HG02610 (cell line): ENCODE measurements around the gene PDE9A.

Experiments used
- ATAC-seq: cut with Tn5 transposase; IDR thresholded peaks from one replicate; pipeline ENCODE4 v1.9.1; 2021; ENCODE audit warnings: mild to moderate bottlenecking, moderate library complexity; ENCODE audit not compliant: unreplicated experiment

Gene PDE9A

DNA sequence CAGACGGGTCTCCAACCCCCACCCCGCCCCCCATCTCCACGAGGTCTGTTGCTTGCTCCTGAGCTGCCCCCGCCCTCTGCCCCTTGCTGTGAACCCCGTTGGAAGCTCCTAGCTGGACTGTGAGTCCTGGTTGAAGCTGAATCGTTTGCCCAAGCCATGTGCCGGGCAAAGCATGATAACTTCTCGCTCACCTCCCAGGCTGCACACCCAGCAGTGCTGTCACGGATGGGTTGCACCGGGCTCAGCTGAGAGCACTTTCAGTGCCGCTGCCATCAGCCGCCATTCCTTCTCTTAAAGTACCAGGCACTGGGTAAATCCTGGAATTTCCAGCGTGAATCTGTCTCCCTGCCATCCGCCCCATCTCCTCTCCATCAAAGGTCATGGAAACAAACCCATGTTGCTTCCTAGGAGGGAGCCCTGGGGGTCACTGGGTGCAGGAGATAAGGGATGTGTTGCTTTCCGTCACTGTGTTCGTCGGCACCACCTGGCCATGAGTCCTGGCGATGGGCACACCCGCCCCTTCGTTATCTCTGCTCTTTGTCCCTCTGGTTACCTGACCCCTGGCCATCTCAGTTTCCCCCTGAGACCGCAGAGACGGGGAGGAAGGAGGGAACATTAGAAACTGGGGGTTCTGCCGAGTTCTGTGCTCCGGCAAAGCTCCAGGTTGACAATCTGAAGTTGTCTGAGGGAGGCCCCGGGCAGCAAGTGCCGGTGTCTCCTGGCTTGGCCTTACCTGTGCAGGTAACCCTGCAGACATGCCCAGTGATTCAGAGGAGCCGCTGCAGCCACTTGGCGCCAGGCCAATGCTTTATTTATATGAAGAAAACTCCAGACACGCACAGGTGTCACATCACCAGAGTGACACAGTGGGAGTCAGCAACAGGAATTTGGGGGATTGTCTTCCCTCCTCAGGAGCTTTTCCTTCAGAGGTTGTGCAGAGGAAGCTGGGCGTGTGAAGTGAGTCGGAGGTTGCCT lies 2.7 kb downstream of the PDE9A start:
- ATAC-seq: no peak

DNA sequence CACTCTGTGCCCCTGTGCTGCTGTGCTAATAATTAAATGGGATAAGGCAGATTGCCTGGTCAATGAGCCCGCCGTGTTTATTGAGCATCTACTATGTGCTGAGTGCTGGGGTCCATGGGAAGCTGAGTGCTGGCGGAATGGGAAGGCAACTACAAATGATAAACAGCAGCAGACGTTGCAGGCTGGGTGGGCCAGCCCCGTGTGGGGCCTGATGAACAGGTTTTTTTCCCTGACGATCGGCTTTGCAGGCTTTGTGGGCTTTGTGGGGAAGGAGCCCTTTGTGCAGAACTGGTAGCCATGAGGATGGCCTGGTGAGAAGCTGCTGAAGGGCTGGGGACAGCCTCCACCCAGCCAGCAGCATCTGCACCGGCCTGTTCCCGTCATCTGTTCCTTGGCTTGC lies 3.5 kb downstream of the PDE9A start:
- ATAC-seq: no peak

DNA sequence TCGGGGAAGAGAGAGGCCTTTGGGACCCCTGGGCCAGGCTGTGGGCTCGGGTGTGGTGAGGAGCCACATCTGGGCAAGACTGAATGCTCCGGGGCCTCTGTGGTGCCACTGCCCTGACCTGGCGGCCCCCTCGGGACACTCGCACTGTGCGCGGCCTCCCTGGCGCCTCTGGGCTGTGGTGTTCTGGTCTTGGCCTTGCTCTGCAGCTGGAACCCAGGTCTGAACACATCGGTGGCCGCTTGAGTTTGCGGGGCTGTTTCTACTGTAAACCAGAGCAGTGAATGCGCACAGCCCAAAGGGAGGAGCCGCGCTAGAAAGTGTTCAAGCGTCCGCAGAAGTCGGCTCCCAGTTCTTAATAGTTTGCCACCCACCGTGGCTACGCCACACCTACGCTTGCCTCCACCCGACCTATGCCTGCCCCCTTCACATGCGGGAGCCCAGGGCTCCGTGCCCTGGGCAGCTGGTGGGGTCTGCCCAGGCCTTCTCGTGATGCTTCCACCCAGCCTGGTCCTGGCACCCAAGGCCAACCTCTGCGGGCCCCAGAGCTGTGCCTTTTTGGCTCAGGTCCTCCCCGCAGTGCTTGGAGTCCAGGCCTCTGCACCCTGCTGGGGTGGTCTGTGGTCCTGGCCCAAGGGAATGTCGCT lies 4.4 kb downstream of the PDE9A start:
- ATAC-seq: no peak

DNA sequence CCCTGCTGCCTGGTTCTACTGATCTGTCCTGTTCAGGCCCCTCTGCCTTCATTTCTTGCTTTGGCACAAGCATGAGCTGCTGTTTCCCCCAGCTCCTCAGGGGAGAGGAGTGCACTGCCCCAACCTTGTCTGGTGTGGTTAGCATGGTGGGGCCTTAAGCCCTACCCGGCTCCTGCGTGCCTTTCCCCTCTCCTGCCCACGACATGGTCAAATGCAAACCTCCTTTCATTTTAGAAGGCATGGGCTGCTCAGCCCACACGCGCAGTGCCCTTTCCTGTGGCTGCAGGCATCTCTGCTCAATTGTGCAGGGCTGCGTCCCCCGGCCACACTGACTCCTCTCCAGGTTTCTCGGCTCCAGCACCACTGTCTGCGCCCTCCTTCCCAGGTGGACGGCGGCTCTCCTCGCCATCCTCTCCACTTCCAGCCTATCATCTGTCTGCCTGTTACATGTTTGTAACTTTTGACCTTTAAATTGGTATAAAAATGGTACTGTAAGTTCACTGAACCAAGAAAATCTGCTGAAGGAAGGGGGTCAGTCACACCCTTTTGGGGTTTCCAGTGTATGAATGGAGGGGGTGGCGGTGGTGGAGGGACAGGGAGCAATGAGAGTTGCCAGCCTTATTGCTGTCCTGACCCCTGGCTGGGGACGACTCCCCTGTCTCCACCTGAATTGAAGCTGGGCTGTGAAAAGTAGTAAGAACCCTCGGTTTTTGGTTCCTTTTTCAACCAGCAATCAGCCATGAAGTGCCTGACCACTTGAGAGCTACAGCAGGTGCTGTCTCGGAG lies 5.1 kb downstream of the PDE9A start:
- ATAC-seq: no peak

DNA sequence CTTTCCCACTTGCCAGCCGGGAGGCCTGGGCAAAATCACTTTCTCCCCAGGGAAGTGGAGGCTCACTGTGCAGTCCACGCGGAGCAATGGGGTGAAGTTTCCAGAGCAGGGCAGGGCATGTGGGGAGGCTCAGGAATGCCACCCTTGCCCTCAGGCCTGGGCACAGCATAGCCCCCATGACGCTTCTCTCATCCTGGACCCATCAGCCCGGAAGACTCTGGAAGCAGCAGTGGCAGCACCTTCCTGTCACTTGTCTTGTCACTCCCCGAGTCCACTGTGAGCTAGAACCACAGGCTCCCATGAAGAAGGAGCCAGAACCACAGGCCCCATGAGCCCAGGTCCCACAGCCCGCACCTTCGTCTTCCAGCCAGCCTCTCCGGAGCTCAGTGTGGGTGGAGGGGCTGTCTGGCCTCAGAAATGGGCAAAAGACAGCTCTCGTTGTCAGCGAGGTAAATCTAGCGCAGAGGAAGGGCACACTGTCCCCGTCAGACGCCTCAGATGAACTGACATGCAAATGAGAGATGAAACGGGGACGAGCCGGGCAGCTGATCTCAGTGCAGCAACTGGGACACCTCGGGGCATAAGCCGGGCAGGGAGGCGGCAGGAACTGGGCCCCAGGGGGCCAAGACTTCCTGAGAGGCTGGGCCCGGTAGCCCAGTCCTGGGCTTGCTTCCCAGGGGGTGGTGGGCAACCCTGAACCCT lies 6.1 kb downstream of the PDE9A start:
- ATAC-seq: no peak

DNA sequence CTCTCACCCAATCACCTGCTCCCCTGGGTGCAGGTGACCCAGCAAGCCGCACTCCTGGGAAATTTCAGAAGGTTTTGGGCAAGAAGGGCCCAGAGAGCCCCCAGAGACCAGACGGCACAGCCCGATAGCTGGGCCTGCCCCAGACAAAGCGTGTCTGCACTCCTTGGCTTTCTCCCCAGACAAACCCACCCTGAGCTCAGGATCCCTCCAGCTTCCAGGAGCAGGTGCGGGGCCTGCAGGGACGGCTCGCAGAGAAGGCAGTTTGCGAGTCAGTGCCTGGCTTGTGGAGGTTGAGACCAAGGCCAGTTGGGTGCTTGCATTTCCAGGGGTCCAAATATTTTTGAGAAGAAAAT lies 6.7 kb downstream of the PDE9A start:
- ATAC-seq: no peak

DNA sequence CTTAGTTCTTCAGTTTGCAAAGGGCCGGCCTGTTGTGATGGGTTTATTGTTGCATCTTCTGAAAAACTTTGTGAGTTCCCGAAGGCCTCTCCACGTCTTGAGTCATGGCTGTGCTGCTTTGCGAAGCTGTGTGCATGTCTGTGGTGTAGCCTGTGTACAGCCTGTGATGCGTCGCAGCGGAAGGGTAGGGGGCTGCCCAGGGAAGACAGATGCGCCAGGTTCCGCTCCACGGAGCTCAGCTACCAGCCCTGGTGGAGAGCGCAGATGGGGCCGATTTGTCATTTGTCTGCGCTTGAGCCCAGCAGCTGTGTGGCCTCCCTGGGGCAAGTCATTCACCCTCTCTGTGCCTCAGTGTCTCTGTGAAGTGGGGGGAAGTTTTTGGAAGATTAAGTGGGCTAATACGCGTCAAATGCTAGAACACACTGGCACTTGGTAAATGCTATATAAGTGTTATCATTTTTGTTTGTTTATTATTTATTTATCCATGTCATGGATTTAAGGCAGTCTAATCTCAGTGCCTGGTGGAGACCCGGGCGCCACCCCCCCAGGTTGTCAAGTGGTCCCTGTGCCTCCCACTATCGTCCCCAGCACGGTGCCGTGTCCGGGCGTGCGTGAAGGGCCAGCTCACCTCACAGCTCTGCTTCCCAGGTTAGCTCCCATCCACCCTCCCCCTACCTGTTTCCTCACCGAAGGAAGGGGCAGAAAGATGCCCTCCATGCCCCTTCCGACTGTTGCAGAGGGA lies 8.4 kb downstream of the PDE9A start:
- no peak for ATAC-seq

DNA sequence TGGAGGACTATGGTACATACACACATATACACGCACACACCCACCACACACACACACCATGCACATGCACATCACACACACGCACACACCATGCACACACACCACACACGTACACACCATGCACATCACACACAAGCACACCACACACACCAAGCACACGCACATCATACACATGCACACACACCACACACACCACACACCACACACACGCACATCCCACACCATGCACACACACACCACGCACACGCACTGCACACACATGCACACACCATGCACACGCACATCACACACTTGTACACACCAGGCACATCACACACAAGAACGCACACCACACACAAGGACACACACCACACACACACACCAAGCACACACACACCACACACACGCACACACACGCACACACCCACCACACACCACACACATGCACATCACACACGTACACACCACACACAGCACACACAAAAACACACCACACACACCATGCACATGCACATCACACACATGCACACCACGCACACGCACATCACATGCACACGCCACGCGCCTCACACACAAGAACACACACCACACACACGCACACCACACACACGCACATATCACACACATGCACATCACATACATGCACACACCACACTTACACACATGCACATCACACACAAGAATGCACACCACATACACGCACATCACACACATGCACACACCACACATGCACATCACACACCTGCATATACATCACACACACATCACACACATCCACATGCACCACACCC lies 9.2 kb downstream of the PDE9A start:
- no peak for ATAC-seq

DNA sequence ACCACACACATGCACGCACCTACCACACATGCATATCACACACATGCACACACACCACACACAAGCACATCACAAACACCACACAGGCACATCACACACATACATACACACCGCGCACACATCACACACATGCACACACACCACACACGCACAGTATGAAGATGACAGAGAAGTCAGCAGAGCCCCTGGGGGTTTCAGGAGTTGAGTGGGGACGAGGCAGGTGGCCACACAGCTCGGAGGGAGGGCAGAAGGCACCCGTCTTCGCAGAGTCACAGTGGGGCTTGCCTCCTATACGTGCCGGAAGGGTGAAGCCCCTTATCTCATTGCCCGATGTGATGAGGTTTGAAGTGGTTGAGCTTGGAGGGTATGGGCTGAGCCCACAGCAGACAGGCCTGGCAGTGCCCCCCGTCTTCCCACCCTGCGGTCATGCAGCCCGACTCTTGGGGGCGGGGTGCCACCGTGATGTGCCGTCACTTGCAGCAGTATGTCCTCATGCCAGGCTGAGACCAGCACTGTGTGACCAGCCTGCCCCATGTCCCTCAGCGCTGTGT lies 9.9 kb downstream of the PDE9A start:
- ATAC-seq: no peak

DNA sequence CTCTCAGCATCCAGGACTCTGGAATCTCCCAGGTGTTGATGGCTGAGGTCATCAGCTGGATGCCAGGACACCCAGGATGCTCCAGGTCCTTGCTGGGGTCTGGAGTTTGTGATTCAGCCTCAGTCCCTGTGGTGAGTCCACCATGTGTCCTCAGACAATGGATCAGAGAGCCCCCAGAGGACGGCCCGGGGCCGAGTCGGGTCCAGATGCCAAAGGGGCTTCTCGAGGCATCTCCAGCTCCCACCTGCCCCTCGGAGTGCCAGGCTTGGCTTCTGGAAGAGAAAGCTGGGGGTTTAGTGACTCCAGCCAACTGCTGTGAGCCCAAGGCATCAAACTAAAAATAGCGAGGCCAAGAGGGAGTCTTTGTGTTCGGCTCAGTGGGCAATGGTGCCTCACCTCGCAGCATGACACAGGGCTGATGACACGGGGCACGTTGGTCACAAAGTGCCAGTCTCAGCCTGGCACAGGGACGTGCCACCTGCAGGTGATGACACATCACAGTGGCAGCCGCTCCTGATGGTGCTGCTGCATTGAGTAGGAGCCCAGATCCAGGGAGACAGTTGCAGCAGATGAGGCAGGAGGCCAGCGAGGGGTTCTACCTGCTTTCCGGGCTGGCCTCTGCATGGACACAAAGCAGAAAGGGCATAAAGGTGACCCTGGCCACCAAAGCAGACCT lies 10.6 kb downstream of the PDE9A start:
- no peak for ATAC-seq

DNA sequence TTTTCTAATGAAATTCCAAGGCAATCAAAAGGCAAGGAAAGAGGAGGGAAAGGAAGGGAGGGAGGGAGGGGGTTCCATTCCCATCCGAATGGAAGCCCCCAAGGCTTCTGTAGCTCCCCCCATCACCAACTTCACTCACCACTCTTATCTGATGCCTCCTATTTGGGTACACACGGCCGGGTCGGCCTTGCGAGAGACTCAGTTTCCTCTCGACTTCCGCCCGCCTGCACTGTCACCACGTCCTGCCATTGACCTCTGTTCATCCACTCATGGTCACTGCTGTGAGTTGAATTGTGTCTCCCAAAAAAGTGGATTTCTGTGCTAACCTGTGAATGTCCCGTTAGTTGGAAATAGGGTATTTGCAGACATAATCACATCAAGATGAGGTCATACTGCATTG lies 11.2 kb downstream of the PDE9A start:
- no peak for ATAC-seq

DNA sequence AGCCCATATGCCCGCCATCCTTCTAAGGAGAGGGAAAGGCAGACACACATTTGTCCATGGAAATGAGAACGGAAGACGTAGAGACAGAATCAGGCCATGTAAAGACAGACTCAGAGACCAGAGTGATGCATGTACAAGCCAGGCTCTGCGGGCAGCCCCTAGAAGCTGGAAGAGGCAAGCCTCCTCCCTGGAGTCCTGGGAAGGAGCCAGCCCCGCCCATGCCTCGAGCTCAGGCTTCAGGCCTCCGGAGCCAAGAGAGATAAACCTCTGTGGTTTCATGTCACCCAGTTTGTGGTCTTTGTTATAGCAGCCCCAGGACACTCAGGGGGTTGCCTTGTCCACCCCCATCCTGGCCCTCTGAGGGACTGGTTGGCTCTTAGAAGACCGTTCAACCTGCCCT lies 11.6 kb downstream of the PDE9A start:
- ATAC-seq: no peak

DNA sequence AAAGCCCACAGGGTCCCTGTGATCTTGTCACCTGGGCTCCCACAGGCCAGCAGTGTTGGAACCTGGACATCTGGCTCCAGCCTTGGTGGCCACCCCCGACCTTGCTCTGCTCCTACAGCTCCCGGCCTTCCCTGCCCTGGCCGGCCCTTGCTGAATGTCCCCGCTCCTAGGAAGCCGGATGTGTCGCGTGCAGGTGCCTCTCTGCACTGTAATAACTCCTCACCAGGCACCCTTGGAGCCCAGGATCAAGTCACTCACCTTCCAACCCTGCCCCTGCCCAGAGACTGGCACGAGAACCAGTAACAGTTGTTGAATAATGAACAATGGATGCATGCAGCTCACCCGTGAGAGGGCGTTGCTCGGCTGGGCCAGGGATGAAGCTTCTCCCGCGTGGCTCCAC lies 12.1 kb downstream of the PDE9A start:
- ATAC-seq: no peak

DNA sequence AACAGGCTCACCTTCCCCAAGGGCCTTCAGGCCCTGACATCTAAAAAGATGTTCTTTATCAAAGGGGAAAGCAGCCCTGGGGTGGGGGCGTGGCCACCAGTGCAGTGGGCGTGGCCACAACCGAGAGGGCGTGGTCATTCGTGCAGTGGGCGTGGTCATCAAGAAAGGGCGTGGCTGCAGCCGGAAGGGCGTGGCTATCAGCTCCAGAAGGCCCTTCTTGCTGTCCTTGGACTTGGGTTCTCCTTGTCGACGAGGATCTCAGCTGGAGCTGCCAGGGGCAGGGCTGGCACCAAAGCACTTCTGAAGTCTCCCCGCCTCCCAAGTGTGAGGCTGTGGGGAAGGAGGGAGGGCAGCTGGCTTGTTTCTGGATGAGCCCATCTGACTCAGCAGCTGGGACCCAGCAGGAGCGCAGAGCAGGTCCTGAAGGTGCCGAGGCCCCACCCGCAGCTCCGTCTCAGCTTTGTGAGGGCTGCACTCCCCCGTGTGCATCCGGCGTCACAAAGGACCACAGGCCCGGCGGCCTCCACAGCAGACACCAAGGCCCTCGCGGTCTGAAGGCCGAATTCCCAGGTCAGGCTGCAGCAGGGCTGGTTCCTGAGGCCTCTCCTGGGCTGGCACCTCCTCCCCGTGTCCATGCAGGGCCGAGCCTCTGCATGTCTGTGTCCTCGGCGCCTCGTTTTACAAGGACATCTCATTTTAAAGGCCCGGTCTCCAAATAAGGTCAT lies 12.8 kb downstream of the PDE9A start:
- ATAC-seq: no peak

DNA sequence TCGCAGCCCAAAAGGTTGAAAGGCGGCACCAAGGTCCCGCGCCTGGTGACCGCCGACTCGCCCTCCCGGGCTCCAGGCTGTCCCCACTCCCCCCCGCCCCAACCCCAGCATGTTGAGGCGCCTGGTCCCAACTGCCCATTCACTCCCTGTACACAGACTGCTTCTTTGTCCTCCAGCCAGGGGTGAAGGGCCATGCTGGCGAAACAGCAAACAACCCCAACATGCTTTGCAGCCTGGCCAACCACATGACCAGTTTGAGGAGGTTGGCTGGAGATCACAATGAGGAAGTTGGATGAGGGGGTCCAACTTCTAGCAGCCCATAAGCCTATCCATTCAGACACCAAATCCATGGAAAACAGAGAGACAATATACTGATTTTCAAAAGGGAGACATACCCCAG lies 13.5 kb downstream of the PDE9A start:
- ATAC-seq: no peak

DNA sequence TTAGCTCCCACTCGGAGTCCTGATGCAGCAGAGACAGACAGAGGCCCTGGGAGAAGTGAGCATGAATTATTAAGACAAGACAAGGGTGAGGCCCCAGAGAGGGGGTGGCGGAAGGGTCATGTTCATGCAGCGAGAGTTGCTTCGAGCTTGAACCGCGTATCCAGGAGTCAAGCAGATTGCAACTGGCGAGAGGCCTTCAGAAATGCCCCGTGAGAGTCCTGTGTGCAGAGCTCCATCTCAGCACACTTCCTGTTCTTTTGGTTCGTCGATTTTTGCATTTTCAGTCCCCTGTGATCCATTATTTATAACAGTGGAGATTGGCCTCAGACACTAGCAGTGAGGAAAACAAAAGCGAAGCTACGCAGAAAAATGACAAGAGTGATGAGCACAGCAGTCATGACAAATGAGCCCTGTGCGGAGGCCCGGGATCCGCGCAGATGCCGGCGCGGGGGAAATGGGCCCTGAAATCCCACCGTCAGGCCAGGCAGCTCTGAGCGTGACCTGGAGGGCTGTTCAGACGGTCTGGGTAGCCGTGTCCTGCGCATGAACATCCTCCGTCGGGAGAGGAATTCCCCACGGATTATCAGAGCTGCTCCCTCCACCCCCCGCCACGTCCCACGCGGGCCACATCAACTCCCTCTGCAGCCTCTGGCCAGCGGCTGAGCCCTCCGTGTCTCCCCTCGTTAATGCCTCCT lies 15.0 kb downstream of the PDE9A start:
- ATAC-seq: no peak

DNA sequence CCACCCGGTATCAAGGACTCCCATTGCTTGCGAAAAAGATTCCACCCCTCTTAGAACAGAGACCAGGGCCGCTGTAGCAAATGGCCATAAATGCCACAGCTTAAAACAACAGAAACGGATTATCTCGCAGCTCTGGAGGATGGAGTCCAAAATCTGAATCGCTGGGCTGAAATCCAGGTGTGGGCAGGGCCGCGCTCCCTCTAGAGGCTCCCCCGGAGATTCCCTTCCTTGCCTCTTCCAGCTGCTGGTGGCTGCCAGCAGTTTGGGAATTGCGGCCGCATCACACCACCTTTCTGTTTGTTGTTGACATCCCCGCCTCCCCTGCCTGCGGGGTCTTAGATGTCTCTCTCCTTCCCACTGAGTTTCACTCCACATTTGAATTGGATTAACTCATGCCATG lies 15.6 kb downstream of the PDE9A start:
- ATAC-seq: no peak
